Nephron progenitor cell (in vitro differentiated cells): ENCODE data around the gene MAP2K4.

Experiments
- DNase-seq: peaks from one replicate; pipeline ENCODE4 v3.0.0; 2021
- H3K27ac Mint-ChIP-seq: 2 replicates; pipeline ENCODE4 v1.8.0; 2021; ENCODE audit warnings: mild to moderate bottlenecking, moderate library complexity, mixed read lengths
- H3K27me3 Mint-ChIP-seq: 2 replicates; pipeline ENCODE4 v1.8.0; 2021; ENCODE audit warnings: mild to moderate bottlenecking, low read depth, mixed read lengths; ENCODE audit not compliant: poor library complexity
- H3K36me3 Mint-ChIP-seq: 2 replicates; pipeline ENCODE4 v1.8.0; 2021; ENCODE audit warnings: low read depth, mixed read lengths
- H3K4me1 Mint-ChIP-seq: 2 replicates; pipeline ENCODE4 v1.8.0; 2021; ENCODE audit warnings: mixed read lengths
- H3K4me3 Mint-ChIP-seq: 2 replicates; pipeline ENCODE4 v1.8.0; 2021; ENCODE audit warnings: mild to moderate bottlenecking, moderate library complexity, mixed read lengths
- H3K9me3 Mint-ChIP-seq: 2 replicates; pipeline ENCODE4 v1.8.0; 2021; ENCODE audit warnings: mild to moderate bottlenecking, moderate library complexity, mixed read lengths
- TF ChIP-seq, protein P1 (sequence below): fragments of 200-600 bp; sonication (generic); IDR thresholded peaks from 2 replicates; pipeline ENCODE4 v1.5.0; 2021; ENCODE audit warnings: antibody characterized with exemption

Gene MAP2K4

DNA sequence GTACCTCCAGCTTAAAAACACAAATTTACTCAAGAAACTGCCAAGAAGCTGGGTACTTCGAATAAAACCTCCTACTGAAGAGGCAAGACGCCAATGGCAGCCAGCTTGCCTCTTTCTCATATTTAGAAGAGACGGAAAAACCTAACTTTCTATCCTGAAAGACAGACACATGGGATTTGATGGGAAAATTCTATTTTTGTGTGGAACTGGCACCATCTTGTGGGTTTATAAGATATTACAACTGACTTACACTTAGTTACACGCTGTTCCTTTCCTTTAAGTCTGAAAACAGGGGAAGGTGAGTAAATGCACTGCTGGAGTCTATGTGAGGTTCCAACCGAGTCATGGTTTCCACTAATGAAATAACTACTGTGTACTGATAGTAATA lies 33.7 kb upstream of the MAP2K4 start:
- H3K4me1 Mint-ChIP-seq: peaks cover 7% of the 10 kb centered on the region
- no peak overlapping the region for H3K27ac Mint-ChIP-seq

GRCh38 chr17:11990363-11990983 lies 30.2 kb upstream of the MAP2K4 start:
- Mint-ChIP-seq H3K9me3 (no peaks in the 10 kb centered on the region), H3K27me3 (no peaks in the 10 kb centered on the region), H3K4me1 (peaks cover 11% of the 10 kb centered on the region), H3K36me3 (peaks cover 49% of the 10 kb centered on the region), H3K4me3 (no peak overlapping the region), H3K27ac (peak overlapping the region; percentile 95)
- TF ChIP-seq, protein P1, sequence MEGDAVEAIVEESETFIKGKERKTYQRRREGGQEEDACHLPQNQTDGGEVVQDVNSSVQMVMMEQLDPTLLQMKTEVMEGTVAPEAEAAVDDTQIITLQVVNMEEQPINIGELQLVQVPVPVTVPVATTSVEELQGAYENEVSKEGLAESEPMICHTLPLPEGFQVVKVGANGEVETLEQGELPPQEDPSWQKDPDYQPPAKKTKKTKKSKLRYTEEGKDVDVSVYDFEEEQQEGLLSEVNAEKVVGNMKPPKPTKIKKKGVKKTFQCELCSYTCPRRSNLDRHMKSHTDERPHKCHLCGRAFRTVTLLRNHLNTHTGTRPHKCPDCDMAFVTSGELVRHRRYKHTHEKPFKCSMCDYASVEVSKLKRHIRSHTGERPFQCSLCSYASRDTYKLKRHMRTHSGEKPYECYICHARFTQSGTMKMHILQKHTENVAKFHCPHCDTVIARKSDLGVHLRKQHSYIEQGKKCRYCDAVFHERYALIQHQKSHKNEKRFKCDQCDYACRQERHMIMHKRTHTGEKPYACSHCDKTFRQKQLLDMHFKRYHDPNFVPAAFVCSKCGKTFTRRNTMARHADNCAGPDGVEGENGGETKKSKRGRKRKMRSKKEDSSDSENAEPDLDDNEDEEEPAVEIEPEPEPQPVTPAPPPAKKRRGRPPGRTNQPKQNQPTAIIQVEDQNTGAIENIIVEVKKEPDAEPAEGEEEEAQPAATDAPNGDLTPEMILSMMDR: no peak
- no peak for DNase-seq

More for the DNA sequence above, 33.7 kb upstream of the MAP2K4 start:
- TF ChIP-seq, protein P1: peak; percentile 60
- no peak overlapping the region for H3K4me3 Mint-ChIP-seq
- H3K27me3 Mint-ChIP-seq: no peaks in the 10 kb centered on the region
- no peaks in the 10 kb centered on the region for H3K9me3 Mint-ChIP-seq
- peak; percentile 8 for DNase-seq
- peaks cover 56% of the 10 kb centered on the region for H3K36me3 Mint-ChIP-seq

DNA sequence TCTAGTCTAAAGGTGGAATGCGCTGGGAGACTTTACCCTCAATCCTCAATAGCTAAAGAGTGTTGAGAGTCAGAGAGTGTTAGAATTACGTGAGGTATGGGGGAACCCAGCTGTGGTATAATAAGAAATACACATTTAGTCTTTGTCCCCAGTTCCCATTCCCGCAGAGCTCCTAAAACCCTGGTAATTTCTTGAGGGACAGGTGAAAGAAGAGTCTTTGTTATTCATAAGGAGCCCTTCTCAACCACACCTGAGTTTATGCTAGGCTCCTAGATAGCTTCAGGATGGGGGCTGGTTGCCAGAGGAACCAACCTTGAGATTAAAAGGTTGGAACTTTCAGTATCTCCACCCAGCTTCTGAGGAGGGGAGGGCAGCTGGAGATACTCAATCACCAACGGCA lies 29.2 kb upstream of the MAP2K4 start:
- Mint-ChIP-seq H3K9me3 (no peaks in the 10 kb centered on the region), H3K36me3 (peaks cover 49% of the 10 kb centered on the region), H3K4me1 (peaks cover 16% of the 10 kb centered on the region), H3K27me3 (no peaks in the 10 kb centered on the region), H3K4me3 (no peak overlapping the region), H3K27ac (no peak overlapping the region)
- TF ChIP-seq, protein P1: no peak
- no peak for DNase-seq

GRCh38 chr17:11996722-11997146 lies 23.9 kb upstream of the MAP2K4 start:
- no peaks in the 10 kb centered on the region for H3K9me3 Mint-ChIP-seq
- peak overlapping the region; percentile 43 for H3K27ac Mint-ChIP-seq
- TF ChIP-seq, protein P1: no peak
- H3K27me3 Mint-ChIP-seq: peaks cover 4% of the 10 kb centered on the region
- peak overlapping the region; percentile 90 for H3K4me3 Mint-ChIP-seq
- peaks cover 22% of the 10 kb centered on the region for H3K4me1 Mint-ChIP-seq
- no peak for DNase-seq
- H3K36me3 Mint-ChIP-seq: peaks cover 15% of the 10 kb centered on the region

DNA sequence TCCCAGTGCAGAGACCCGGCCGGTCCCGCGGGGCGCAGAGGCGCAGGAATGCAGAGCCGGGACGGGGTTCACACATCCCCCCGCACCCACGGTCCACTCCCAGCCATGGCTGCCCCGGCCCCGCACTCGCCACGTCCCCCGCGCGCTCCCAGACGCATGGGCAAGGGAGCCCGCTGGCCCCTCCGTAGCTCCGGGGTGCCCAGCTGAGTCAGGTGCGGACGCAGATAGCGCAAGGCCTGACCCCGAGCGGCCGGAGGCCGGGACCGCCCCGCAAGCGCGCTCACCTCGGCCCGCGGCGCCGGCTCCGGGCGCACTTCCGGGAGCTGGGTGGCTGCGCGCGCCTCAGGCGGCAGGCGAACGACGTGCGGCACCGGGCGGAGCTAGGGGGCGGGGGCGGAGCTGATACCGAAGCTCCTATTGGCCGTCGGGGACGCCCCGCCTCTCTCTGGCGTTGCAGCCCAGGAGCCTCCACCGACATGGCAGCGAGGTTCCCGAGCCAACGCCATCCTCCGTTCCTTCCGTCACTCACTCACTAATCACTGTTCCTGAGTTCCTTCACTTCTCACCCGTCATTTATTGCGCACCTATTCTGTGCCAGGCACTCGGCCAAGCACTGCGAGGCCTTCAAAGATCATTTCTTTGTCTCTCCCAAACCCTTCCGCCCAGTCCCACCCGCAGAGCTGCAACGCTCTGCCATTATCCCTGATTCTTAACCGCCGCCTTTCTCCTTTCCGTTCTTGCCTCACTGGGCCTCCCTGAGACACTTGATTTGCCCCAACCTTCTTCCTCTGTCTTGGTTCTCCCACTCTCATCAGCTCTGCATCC lies 23.3 kb upstream of the MAP2K4 start, which contains the start of gene ZNF18:
TSS of gene ZNF18 (minus strand) at position 329 of the 825 bp plus-strand sequence. CDS start 4,646 bp downstream, outside the sequence.
- Mint-ChIP-seq H3K9me3 (no peaks in the 10 kb centered on the region), H3K27me3 (peaks cover 4% of the 10 kb centered on the region), H3K27ac (peak within 1 kb of the TSS; percentile 97), H3K36me3 (peaks cover 9% of the 10 kb centered on the region), H3K4me1 (peaks cover 22% of the 10 kb centered on the region), H3K4me3 (peak within 1 kb of the TSS; percentile 90)
- DNase-seq: peak; percentile 97
- TF ChIP-seq, protein P1: no peak
